IPS-18c (cell line): ENCODE results near the gene MS4A10.
"Not testable (repeated sequence)": the region's sequence is repeated elsewhere in the genome, so short reads cannot be mapped to it uniquely, and the experiment has no call there.

Source experiments
- H3K4me3 ChIP-seq: 2 replicates; pipeline ENCODE4 v1.7.0; 2013; ENCODE audit warnings: low read depth, mild to moderate bottlenecking, low read length, moderate library complexity; ENCODE audit not compliant: insufficient read depth
- H3K9me3 ChIP-seq: one replicate; pipeline ENCODE4 v1.6.1; 2013; ENCODE audit warnings: mild to moderate bottlenecking, low read length, moderate library complexity; ENCODE audit not compliant: control insufficient read depth, insufficient read depth

MS4A10 gene

DNA sequence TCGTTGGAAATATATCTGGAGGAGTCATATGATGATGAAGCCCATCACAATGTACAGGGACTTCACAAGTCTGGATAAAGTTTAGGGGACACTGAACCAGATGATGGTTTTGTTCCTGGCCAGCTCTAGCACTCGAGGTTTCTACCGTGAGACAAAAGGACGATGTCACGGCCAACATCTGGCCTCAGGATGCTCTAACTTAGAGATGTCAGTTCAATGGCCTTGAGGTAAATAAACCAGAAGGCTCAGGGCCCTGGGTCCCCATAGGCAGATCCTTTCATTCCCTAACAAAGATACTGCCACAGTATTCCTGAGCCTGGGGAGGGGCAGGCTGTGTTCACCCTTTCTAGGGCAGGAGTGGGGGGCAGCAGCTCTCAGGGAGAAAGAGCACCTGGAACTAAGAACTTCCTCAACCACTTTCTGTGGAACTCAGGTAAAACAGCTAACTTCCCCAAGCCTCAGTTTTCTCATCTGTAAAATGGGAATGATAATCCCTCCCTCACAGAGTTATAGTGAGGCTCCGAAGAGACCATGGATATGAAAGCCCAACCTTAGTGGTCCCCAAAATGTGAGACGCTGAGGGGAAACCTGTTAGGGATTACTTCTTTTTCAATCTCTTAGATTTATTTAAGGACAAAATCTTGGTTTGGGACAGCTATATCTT, 18.3 kb downstream of the MS4A10 start:
- H3K4me3 ChIP-seq, result no peak overlapping the region
- H3K9me3 ChIP-seq, result no peaks in the 10 kb centered on the region

DNA sequence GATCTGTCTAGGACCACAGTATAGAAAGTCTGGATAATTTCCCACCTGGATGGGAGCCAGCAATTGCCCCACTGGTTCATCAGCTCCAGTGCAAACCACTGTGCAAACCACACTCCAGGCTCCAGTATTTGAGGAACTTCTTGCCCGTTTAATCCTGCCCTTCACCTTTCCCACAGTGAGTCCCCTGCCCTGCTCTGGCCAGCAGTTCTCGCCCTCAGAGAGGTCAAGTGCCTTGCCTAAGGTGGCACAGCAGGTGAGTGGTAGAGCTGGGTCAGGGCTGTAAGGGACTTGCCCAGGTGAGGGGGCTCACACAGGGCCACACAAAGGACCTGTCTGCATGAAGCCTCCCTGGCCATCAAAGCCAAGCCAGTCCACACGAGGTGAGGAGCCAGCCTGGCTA, 24.1 kb downstream of the MS4A10 start:
- Histone ChIP-seq H3K4me3 (no peak overlapping the region), H3K9me3 (no peaks in the 10 kb centered on the region)

DNA sequence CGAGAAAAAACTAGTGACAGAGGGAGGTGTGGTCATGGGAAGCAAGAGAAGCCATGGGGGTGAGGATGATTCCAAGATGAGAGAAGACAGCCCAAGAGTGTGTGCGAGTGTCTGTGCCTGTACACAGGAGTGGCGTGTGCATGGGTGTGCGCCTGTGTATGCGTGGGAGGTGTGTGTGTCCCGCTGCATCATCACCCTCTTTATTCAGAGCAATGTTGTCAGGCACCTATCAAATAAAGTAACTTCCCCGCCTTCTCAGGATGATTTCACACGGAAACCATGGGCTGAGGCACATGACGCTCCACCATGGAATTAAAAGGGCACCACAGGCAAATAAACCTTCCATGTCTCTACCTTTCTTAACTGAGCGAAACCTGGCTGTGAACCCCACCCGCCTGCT, 24.6 kb downstream of the MS4A10 start:
- H3K9me3 ChIP-seq, result no peaks in the 10 kb centered on the region

DNA sequence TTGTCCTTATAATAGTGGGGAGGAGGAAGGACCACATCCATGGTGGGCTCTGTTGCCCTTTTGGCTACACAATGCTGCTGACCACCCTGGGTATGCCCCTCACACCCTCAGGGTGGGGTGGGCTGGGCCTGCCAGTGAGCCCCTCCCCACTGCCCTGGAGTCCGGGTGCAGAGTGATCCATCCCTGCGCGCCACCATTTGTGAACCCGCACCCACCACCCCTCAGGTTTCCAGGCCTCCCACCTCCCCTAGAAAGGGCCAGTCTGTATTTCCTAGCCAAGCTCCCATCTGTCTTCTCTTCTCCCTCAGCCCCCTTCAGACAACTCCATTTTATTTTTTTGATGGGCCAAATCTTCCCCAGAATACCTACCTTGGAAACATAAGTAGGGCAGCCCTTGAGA, 25.0 kb downstream of the MS4A10 start:
- H3K4me3 ChIP-seq, result no peak overlapping the region
- H3K9me3 ChIP-seq, result no peaks in the 10 kb centered on the region

More for the DNA sequence above, 24.6 kb downstream of the MS4A10 start:
- no peak overlapping the region for H3K4me3 ChIP-seq

DNA sequence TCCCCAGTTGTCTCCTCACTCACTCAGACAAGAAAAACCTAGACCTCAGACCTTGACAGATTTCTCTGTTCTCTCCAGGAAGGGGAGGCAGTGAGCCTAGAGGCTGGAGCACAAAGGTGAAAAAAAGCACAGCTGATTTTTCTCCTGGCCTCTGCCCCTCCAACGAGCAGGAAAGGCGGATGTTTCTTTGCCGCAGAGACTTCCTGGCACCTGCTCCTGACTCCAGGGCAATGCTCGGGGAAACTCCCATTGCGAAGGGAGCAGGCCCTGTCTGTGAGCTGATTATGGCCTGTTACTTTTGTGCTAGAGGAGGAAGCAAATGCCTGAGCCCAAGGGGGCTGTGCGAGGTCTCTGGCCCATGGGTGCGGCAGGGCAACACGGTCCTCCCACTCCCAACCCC, 25.4 kb downstream of the MS4A10 start:
- Histone ChIP-seq H3K9me3 (no peaks in the 10 kb centered on the region), H3K4me3 (no peak overlapping the region)

- H3K9me3 ChIP-seq, result peaks cover 2% of the 10 kb centered on the region
- H3K4me3 ChIP-seq, result no peak overlapping the region
Measured at GRCh38 chr11:60813324-60813723, 28.2 kb downstream of the MS4A10 start.

DNA sequence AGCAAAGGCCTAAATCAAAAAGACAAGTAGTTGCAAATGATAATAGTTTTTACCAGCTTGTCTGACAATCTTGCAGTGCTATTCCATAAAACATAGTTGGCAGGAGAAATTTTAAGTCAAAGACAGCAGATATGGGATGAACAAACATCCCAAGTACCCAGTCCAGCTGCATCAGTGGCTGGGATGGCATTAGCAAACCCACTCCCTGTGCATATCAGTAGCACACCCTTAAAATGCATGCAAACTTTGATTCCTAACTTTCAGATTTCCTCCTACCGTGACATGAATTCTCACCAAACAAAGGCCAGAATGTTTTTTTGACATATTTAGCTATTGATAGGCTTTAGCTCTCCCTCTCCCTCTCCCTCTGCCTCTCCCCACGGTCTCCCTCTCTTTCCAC, 29.0 kb downstream of the MS4A10 start:
- peaks cover 2% of the 10 kb centered on the region for H3K9me3 ChIP-seq
- H3K4me3 ChIP-seq, result no peak overlapping the region

DNA sequence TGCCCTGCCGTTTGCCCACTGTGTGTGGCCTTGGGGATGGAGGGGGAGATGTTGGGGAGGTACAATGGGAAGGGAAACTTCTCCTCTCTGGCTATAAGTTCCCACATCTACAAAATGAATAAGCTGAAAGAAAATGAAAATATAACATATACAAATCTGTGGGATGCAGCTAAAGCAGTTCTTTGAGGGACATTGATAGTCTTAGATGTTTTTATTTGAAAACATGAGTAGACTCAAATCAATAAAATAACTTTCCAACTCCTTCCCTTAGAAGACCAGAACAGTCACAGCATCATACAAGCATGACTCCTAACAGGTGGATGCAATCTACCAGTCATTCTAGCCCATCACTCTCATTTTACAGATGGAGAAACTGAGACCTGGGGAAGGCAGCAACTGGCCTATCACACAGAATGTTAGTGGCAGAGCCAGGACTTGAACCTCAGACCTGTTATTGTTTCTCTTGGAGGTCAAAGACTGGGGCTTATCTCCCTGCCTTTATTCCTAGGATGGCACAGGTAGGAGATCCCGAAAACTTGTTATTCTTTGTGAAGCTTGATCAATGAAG, 31.5 kb downstream of the MS4A10 start:
- Histone ChIP-seq H3K9me3 (peaks cover 2% of the 10 kb centered on the region), H3K4me3 (no peak overlapping the region)

DNA sequence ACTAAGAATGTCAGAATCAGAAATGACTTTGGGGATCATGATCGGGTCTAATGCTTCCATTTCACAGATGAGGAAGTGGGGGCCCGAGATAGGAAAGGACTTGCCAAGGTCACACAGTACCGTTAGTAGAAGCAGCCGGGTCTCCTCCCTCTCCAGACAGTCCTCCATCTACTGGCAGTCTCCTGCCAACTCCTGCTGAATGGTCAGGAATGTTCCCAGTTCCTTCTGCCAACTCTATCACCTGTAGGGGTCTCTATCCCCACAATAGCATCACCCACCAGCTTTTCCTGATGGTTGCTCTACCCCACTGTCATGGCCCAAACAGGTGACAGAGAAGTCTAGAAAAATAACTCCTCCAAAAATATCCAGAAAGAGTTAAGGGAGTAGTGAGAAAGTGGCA, 32.9 kb downstream of the MS4A10 start:
- Histone ChIP-seq H3K4me3 (no peak overlapping the region), H3K9me3 (peaks cover 2% of the 10 kb centered on the region)

- no peak overlapping the region for H3K4me3 ChIP-seq
- H3K9me3 ChIP-seq, result no peaks in the 10 kb centered on the region
Measured at GRCh38 chr11:60821827-60822599, 36.9 kb downstream of the MS4A10 start.

- H3K9me3 ChIP-seq, H3K4me3 ChIP-seq: not testable (repeated sequence)
Measured at GRCh38 chr11:60823745-60824306, 38.7 kb downstream of the MS4A10 start.

GRCh38 chr11:60825118-60825517, 40.0 kb downstream of the MS4A10 start:
- Histone ChIP-seq H3K4me3 (no peak overlapping the region), H3K9me3 (no peaks in the 10 kb centered on the region)

DNA sequence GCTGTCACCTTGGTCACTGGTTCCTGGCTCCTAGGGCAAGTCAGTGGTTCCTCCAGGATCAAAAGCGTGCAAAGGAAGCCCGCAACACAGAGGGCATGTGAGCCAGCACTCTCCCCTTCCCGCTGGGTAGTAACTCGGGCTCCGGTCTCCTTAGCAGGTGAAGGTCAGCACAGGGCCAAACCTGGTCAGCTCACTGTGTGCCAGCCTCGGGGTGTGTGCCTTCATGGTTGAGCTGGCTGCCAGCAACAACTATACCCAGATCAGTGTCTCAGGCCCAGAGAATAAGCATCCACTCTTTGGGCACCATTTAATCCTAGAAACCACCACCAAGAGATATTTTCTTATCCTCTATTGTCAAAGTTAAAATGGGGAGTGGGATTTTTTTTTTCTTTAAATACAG, 40.7 kb downstream of the MS4A10 start:
- H3K4me3 ChIP-seq, result no peak overlapping the region
- no peaks in the 10 kb centered on the region for H3K9me3 ChIP-seq

GRCh38 chr11:60830478-60831142, 45.5 kb downstream of the MS4A10 start:
- Histone ChIP-seq H3K9me3 (no peaks in the 10 kb centered on the region), H3K4me3 (no peak overlapping the region)

DNA sequence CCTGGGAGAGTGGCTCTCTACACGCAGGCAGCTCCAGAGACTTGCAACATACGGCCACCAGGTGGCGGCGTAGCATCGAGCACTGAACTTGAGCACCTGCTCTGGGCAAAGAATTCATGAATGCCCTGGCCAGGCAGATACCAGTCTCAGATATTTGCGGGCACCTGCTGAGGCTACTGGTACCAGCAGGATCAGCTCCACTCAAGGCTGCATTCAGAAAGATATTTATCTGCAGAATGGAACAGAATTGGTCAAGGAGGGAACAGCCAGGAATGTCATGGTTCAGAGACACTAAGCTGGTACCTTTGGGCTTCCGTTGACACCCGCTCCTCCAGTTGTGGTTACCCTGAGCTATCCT, 46.0 kb downstream of the MS4A10 start:
- Histone ChIP-seq H3K9me3 (no peaks in the 10 kb centered on the region), H3K4me3 (no peak overlapping the region)

GRCh38 chr11:60831501-60832079, 46.5 kb downstream of the MS4A10 start:
- H3K4me3 ChIP-seq, result no peak overlapping the region
- no peaks in the 10 kb centered on the region for H3K9me3 ChIP-seq

DNA sequence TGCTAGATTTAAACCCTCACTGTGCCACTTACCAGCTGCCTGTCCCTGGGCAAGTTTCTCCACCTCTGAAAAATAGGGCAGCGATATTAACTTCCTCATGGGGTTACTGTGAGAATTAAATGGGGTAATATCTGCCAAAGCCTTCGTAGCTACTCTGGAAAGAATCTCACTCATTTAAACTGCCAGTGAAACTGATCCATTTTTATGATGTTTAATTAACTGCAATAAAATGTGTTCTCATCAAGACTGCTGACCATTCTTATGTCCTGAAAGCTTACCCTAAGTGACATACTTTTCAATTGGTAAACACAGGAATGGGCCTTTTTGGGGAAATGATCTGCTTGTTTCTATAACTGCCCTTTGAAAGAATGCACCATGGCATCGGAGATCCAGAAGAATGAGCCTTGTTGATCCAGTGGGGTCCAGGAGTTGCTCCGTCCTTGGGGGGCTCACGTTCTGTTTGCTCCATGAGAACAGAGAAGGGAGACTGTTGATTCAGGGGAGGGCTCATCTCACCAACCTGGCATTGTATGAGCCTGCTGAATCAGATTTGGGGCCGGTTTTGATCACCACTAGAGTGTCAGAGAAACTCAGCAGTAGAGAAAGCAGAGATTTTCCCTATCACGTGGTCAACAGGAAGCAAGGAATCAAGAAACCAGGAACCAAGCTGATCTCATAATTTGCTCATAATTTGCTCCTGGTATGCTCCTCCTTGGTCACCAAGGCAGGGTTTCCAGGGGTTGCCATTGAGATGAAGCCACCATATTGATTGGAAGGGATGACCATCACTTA, 49.8 kb downstream of the MS4A10 start:
- Histone ChIP-seq H3K9me3 (peaks cover 2% of the 10 kb centered on the region), H3K4me3 (no peak overlapping the region)
